OCI-LY3 (cell line): ENCODE results near the gene ITPR1.

Source experiments
- EZH2phosphoT487 ChIP-seq: fragments of 200-600 bp; shearing (Covaris generic); IDR thresholded peaks from 2 replicates; pipeline ENCODE4 v1.6.1; 2018; ENCODE audit warnings: antibody characterized with exemption, mixed run types, low read depth
- TF ChIP-seq, protein P1 (sequence below): fragments of 200-600, 300-600 bp; sonication (generic); IDR thresholded peaks from 2 replicates; pipeline ENCODE4 v1.5.1; 2014; ENCODE audit warnings: antibody characterized with exemption, low read length, low read depth

DNA sequence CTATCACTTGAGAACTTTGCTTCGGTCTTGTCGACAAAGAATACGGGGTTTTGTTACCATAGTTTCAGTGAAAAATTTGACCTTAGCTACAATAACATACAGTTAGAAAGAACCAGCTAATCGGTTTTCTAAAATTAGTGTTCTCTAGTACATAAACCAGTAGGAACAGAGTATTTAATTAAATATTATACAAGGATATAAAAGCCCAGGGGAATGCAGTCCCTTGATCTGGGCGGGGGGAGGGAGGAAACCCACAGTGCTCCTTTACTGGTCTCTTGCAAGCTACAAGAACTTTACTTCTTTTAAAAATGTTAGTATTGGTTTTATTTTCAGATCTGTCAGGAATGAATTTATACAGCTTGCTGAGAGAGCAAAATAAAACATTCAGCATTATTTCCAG, 41.8 kb downstream of the ITPR1 start:
- TF ChIP-seq, protein P1, sequence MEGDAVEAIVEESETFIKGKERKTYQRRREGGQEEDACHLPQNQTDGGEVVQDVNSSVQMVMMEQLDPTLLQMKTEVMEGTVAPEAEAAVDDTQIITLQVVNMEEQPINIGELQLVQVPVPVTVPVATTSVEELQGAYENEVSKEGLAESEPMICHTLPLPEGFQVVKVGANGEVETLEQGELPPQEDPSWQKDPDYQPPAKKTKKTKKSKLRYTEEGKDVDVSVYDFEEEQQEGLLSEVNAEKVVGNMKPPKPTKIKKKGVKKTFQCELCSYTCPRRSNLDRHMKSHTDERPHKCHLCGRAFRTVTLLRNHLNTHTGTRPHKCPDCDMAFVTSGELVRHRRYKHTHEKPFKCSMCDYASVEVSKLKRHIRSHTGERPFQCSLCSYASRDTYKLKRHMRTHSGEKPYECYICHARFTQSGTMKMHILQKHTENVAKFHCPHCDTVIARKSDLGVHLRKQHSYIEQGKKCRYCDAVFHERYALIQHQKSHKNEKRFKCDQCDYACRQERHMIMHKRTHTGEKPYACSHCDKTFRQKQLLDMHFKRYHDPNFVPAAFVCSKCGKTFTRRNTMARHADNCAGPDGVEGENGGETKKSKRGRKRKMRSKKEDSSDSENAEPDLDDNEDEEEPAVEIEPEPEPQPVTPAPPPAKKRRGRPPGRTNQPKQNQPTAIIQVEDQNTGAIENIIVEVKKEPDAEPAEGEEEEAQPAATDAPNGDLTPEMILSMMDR, result no peak
- TF ChIP-seq EZH2phosphoT487, result no peak
